WERI-Rb-1 (cell line): Measurements from ENCODE around the gene MTMR4.
"Not testable (repeated sequence)": the region's sequence is repeated elsewhere in the genome, so short reads cannot be mapped to it uniquely, and the experiment has no call there.

ENCODE experiments used
- DNase-seq: peaks from one replicate; pipeline ENCODE4 v3.0.0-alpha.2; 2020
- H3K27ac ChIP-seq: fragments of 250-450 bp; sonication (Bioruptor Pico); 2 replicates; pipeline ENCODE4 v1.5.1; 2020; ENCODE audit warnings: mild to moderate bottlenecking, moderate library complexity
- H3K27me3 ChIP-seq: fragments of 250-450 bp; sonication (Bioruptor Pico); 2 replicates; pipeline ENCODE4 v1.5.1; 2021; ENCODE audit warnings: mild to moderate bottlenecking, low read depth, moderate library complexity; ENCODE audit not compliant: insufficient read depth, severe bottlenecking
- H3K36me3 ChIP-seq: fragments of 250-450 bp; sonication (Bioruptor Pico); 2 replicates; pipeline ENCODE4 v1.5.1; 2020; ENCODE audit warnings: mild to moderate bottlenecking, moderate library complexity
- H3K4me3 ChIP-seq: 2 replicates; pipeline ENCODE4 v1.5.1; 2011; ENCODE audit warnings: low read depth, mild to moderate bottlenecking, control low read depth, low read length
- H3K9me3 ChIP-seq: fragments of 250-450 bp; sonication (Bioruptor Pico); 2 replicates; pipeline ENCODE4 v1.5.1; 2021; ENCODE audit warnings: mild to moderate bottlenecking, moderate library complexity; ENCODE audit not compliant: severe bottlenecking
- TF ChIP-seq, protein P1 (sequence below): IDR thresholded peaks from 2 replicates; pipeline ENCODE4 v1.5.1; 2011; ENCODE audit warnings: low read depth, mild to moderate bottlenecking, control low read depth, inconsistent platforms, low read length

The MTMR4 gene

DNA sequence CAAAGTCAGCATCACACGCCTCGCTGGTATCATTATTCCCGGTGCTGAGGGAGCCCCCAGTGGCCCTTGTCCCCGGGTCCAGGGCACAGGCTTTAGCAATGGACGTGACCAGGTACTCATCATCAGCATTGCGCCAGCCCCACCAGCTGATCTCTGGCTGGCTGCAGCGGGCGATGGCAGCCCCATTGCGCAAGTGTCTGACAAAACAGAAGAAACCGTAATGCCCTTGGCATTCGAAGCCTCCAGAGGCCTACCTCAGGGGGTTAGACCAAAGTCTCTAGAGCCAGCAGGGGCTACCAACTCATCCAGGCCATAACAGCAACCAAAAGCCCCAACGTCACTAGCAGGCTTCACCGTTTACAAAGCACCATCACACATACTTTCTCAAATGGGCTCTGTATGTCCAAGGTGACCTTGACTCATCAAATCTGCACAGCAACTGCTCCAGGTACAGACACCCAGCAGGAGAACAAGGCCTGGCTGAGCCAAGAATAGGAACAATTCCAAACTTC lies 7.3 kb downstream of the MTMR4 start:
- no peak overlapping the region for H3K27ac ChIP-seq

DNA sequence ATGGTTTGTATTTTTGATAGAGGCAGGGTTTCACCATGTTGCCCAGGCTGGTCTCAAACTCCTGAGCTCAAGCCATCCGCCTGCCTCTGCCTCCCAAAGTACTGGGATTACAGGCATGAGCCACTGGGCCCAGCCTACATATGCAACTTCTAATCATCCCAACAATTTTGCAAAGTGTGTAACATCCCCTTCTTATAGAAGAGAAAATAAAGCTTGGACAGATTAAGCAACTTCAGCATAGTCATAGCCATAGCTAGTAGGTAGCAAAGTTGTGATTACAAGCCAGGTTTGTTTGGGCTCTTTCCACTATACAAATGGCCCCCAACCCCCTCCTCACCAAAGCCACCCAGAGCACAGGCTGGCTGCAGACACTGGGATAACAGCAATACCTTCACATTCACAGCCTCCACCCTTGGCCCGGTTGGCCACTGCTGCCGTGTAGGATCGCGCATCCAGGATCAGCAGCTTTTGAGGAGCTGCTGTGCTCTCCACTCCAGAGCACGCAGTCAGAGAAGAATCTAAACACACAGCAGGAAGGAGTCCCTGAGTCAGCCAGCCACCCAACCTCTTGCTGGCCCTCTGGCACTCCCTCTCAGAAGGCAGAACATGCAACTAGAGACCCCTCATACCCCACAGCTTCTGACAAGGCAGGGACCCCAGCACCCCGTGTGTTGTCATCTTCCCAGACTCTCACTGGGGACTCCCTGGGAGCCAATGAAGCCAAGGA lies 7.9 kb downstream of the MTMR4 start:
- TF ChIP-seq, protein P1, sequence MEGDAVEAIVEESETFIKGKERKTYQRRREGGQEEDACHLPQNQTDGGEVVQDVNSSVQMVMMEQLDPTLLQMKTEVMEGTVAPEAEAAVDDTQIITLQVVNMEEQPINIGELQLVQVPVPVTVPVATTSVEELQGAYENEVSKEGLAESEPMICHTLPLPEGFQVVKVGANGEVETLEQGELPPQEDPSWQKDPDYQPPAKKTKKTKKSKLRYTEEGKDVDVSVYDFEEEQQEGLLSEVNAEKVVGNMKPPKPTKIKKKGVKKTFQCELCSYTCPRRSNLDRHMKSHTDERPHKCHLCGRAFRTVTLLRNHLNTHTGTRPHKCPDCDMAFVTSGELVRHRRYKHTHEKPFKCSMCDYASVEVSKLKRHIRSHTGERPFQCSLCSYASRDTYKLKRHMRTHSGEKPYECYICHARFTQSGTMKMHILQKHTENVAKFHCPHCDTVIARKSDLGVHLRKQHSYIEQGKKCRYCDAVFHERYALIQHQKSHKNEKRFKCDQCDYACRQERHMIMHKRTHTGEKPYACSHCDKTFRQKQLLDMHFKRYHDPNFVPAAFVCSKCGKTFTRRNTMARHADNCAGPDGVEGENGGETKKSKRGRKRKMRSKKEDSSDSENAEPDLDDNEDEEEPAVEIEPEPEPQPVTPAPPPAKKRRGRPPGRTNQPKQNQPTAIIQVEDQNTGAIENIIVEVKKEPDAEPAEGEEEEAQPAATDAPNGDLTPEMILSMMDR = no peak
- Histone ChIP-seq H3K27ac (no peak overlapping the region), H3K27me3 (no peaks in the 10 kb centered on the region), H3K36me3 (peaks cover 96% of the 10 kb centered on the region), H3K9me3 (no peaks in the 10 kb centered on the region), H3K4me3 (no peak overlapping the region)
- no peak for DNase-seq

More for the DNA sequence above, 7.3 kb downstream of the MTMR4 start:
- no peaks in the 10 kb centered on the region for H3K27me3 ChIP-seq
- TF ChIP-seq, protein P1 = no peak
- peaks cover 99% of the 10 kb centered on the region for H3K36me3 ChIP-seq
- no peak for DNase-seq
- no peaks in the 10 kb centered on the region for H3K9me3 ChIP-seq
- no peak overlapping the region for H3K4me3 ChIP-seq

DNA sequence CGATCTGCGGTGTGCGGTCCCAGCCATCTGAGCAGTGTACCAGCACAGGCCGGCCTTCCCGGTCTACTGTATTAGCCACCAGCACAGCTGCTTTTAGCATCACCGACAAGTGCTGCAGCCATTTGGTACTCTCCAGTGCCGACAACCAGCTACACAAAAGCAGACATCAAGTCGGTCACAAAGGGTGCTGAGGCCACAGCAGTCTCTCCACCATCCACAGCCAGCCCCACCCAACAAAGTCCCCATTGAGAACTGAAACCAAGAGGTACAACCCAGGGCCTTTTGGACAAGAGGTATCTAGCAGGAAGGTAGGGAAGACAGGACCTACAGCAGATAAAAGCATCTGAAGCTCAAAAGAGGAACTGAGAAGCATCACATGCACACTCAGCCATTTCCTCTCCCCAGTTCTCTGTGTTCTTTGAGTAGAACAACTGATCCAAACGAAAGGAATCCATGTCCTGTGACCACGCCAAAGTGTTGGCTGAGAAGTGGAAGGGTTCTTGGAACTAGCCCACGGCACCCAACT lies 9.5 kb downstream of the MTMR4 start:
- peaks cover 95% of the 10 kb centered on the region for H3K36me3 ChIP-seq
- no peak overlapping the region for H3K27ac ChIP-seq
- no peak overlapping the region for H3K4me3 ChIP-seq
- TF ChIP-seq, protein P1 = no peak
- H3K9me3 ChIP-seq = no peaks in the 10 kb centered on the region
- no peak for DNase-seq
- no peaks in the 10 kb centered on the region for H3K27me3 ChIP-seq

DNA sequence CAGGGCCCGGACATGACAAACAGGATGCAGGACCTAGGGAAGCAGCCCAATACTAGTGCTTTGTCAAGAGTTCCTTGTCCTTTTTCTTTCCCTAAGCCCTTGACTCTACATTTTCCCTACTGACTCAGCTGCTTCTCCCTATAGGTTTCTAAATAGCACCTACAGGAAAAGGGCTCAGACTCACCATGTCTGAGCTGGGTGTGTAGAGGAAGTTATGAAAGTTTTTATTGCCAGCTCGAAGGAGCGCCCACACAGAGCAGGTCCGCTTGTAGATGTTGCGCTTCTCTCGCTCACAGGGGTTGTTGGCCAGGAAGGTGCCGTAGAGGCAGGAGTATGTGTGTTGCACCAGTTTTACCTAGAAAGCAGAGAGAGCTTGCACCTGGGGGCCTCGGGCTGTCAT lies 10.6 kb downstream of the MTMR4 start:
- TF ChIP-seq, protein P1 = no peak
- DNase-seq = no peak
- no peaks in the 10 kb centered on the region for H3K27me3 ChIP-seq
- H3K27ac ChIP-seq = no peak overlapping the region
- H3K36me3 ChIP-seq = peaks cover 92% of the 10 kb centered on the region
- no peak overlapping the region for H3K4me3 ChIP-seq
- H3K9me3 ChIP-seq = no peaks in the 10 kb centered on the region

DNA sequence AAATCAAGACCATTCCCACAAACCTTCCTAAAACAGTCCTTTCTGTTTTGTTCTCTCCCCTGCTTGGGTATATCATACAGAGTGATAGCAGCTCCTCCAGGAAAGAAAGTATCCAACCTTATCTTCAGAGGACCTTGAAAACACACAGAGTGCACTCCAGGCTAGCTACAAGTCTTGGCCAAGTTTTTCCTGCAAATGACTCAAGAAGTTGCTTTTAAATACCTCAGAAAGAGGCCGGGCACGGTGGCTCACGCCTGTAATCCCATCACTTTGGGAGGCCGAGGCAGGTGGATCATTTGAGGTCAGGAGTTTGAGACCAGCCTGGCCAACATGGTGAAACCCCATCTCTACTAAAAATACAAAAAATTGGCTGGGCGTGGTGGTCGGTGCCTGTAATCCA lies 11.3 kb downstream of the MTMR4 start:
- DNase-seq, H3K4me3 ChIP-seq, H3K27me3 ChIP-seq, H3K9me3 ChIP-seq, H3K27ac ChIP-seq: not testable (repeated sequence)
- peaks cover 89% of the 10 kb centered on the region for H3K36me3 ChIP-seq

DNA sequence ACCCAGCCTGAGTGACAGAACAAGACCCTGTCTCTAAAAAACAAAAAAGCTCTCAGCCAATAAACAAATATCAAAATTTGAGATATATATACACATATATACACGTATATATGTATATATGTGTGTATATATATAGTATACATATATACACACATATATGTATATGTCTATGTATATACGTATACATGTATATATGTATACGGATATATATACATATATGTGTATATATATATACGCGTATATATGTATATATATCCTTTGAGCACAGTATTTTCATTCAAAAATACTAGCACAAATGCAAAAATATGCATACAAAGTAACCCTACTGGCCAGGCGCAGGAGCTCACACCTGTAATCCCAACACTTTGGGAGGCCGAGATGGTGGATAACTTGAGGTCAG lies 13.0 kb downstream of the MTMR4 start:
- TF ChIP-seq, protein P1 = no peak
- Histone ChIP-seq H3K27me3 (no peaks in the 10 kb centered on the region), H3K4me3 (no peak overlapping the region), H3K9me3 (no peaks in the 10 kb centered on the region), H3K27ac (no peak overlapping the region), H3K36me3 (peaks cover 89% of the 10 kb centered on the region)
- DNase-seq = no peak
